ENCODE results near the gene CTNNA2.

DNA sequence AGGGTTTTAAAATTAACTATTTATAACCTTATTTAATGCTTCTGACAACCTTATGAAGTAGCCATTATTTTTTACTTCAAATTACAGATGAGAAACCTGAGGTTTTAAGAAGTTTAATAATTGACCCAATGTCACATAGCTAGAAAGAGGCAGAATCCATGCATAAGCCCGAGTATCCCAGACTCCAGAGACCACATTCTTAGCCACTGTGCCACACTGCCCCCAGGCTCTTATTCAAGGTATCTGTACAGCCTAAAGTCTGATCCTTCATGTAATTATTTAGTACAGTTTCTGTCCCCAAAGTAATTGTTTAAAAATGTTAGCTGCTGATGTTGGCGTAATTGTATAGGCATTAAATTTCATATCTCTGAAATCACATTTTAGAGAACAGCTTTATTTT lies 916.4 kb downstream of the CTNNA2 start:
- TF ChIP-seq, protein P1, sequence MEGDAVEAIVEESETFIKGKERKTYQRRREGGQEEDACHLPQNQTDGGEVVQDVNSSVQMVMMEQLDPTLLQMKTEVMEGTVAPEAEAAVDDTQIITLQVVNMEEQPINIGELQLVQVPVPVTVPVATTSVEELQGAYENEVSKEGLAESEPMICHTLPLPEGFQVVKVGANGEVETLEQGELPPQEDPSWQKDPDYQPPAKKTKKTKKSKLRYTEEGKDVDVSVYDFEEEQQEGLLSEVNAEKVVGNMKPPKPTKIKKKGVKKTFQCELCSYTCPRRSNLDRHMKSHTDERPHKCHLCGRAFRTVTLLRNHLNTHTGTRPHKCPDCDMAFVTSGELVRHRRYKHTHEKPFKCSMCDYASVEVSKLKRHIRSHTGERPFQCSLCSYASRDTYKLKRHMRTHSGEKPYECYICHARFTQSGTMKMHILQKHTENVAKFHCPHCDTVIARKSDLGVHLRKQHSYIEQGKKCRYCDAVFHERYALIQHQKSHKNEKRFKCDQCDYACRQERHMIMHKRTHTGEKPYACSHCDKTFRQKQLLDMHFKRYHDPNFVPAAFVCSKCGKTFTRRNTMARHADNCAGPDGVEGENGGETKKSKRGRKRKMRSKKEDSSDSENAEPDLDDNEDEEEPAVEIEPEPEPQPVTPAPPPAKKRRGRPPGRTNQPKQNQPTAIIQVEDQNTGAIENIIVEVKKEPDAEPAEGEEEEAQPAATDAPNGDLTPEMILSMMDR (IDR thresholded peaks at IDR 0.05) = no peak
- no peak for TF ChIP-seq ZFX (IDR thresholded peaks at IDR 0.05; ENCODE audit: borderline replicate concordance)

All from 22Rv1 (cell line).